Measurements from ENCODE around the gene LHX1. TPM values are rescaled to one million over a fixed set of nuclear protein-coding genes. Genes with fewer than 3 reads are reported as not detected.

Gene LHX1
- total RNA-seq, 4 donors from 2014 or later, result not detected

GRCh38 chr17:36945959-36946725 is 8.9 kb downstream of the LHX1 start:
- Histone ChIP-seq H3K4me1 (peaks cover 26 to 30% of the 10 kb centered on the region in 2 donors), H3K27me3 (peaks cover 45% of the 10 kb centered on the region), H3K36me3 (no peaks in the 10 kb centered on the region), H3K27ac (no peak overlapping the region), H3K9me3 (no peaks in the 10 kb centered on the region), H3K4me3 (replicated peaks in 1 of 3) (no peak overlapping the region)
- no peak for DNase-seq
- 11 to 15% methylated on average over 18 to 24 of the region's 30 CpGs for WGBS, 2 donors
- TF ChIP-seq CTCF (IDR thresholded peaks at IDR 0.05), result no peak
- no peak for TF ChIP-seq POLR2A (IDR thresholded peaks at IDR 0.05)
- intact Hi-C loops (cut with DNase I), result no loop called here

- intact Hi-C loops (cut with DNase I), result no loop called here
- 51% methylated on average over 2 of the region's 2 CpGs for WGBS, 2 donors
- H3K27me3 ChIP-seq, result peaks cover 39% of the 10 kb centered on the region
Observed at GRCh38 chr17:36946726-36947091, 9.4 kb downstream of the LHX1 start.

GRCh38 chr17:36947922-36948716 is 10.8 kb downstream of the LHX1 start:
- peaks cover 25% of the 10 kb centered on the region for H3K27me3 ChIP-seq
- DNase-seq, result no peak
- WGBS, 2 donors, result 0 to 1% methylated on average over 22 to 26 of the region's 26 CpGs
- TF ChIP-seq POLR2A (IDR thresholded peaks at IDR 0.05) (no peak), CTCF (IDR thresholded peaks at IDR 0.05) (no peak)
- H3K9me3 ChIP-seq, result no peaks in the 10 kb centered on the region
- H3K4me3 ChIP-seq (replicated peaks in 1 of 3), result peak overlapping the region in 2 of 3 donors; percentile 56 to 97
- peaks cover 15 to 17% of the 10 kb centered on the region in 2 donors for H3K4me1 ChIP-seq
- peaks cover 0 to 7% of the 10 kb centered on the region in 2 donors for H3K36me3 ChIP-seq
- intact Hi-C loops (cut with DNase I), result no loop called here
- H3K27ac ChIP-seq, result peak overlapping the region in 2 of 3 donors; percentile 61 to 77

More at GRCh38 chr17:36946726-36947091, 9.4 kb downstream of the LHX1 start:
- Histone ChIP-seq H3K36me3 (no peaks in the 10 kb centered on the region), H3K27ac (no peak overlapping the region), H3K4me3 (replicated peaks in 1 of 3) (no peak overlapping the region), H3K4me1 (peaks cover 26 to 30% of the 10 kb centered on the region in 2 donors), H3K9me3 (no peaks in the 10 kb centered on the region)
- TF ChIP-seq POLR2A (IDR thresholded peaks at IDR 0.05) (no peak), CTCF (IDR thresholded peaks at IDR 0.05) (no peak)
- DNase-seq, result no peak

GRCh38 chr17:36948717-36949460 is 11.6 kb downstream of the LHX1 start, which contains the start of gene AATF:
Gene AATF, plus strand, starts transcription at chr17:36948954. Its CDS starts 172 bp downstream, at chr17:36949126.
- intact Hi-C loops (cut with DNase I), result no loop called here
- Histone ChIP-seq H3K27me3 (peaks cover 22% of the 10 kb centered on the region), H3K36me3 (peaks cover 7 to 15% of the 10 kb centered on the region in 2 donors), H3K27ac (peak within 1 kb of the TSS; percentile 44 to 82 (median 77)), H3K9me3 (no peaks in the 10 kb centered on the region), H3K4me3 (replicated peaks in 1 of 3) (peak within 1 kb of the TSS; percentile 56 to 97 (median 65)), H3K4me1 (peaks cover 14 to 15% of the 10 kb centered on the region in 2 donors)
- 0% methylated on average over 26 to 49 of the region's 90 CpGs for WGBS, 2 donors
- DNase-seq, result peak; percentile 96
- TF ChIP-seq CTCF (IDR thresholded peaks at IDR 0.05) (no peak), POLR2A (IDR thresholded peaks at IDR 0.05) (peak in 1 of 2 donors; percentile 78)
